Measurements from ENCODE around the gene AFAP1.

AFAP1 gene

DNA sequence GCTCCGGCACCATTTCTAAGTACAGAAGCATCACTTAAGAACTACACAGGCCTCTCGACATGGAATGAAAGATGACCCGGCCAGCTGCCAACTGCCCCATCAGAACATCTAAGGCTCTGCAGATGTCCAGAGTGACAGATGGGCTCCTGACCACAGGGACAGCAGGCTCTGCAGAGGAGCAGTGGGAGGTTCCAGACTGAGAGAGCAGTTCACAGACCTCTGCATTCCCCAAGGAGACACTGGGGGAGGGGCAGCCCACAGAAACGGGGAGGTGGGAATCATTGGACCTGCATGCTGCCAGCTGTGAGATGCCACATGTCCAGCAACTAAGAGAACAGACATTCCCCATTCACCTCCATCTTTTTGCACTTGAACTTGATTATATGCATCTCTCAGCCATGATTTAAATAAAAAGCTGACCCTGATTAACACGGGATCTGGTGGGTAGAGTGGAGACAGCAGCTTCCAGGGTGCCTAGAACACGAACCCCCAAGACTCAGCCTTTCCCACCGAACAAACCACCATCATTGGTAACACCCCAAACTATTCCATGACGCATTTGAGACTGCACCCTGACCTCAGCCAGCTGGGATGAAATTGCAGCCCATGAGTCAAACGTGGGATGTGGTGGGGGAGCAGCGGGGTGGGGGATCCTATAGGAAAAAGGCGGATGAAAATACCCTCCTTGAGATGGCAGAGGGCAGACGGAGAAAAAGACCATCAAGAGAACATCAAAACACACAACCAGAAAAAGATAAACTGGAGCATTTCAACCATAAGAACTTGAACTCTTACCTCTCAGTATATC lies 47.2 kb downstream of the AFAP1 start:
- DNase-seq, result peak; percentile 97 to 99

DNA sequence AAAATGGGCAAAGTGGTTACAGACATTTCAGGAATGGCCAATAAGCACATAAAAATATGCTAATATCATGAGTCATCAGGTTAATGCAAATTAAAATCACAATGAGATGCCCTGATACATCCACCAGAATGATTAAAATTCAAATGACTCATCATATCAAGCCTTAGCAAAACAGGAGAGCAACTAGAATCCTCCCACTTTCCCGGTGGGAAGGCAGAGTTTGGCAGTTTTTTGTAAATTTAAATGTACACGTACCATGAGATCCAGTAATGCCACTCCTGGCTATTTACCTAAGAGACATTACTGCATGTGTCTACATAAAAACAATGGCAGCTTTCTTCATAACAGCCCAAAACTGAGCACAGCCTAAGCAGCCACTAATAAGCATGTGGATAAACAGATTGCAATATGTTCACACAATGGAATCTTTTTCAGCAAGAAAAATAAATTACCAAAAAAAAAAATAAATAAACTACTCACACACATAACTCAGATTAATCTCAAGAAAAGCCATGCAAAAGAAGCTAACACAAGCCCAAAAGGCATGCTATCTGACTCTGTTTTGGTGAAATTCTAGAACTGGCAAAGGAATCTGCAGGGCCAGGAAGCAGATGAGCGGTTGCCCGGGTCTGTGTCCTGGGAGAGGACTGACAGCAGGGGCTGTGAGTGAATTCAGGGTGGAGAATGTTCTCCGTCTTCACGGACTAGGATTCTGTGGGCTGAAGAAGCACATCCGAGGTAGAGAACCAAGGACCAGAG lies 48.8 kb downstream of the AFAP1 start:
- DNase-seq, result peak; percentile 55 to 71

- DNase-seq, result no peak
Measured at GRCh38 chr4:7887436-7887835, 52.2 kb downstream of the AFAP1 start.

GRCh38 chr4:7886007-7886973 lies 53.4 kb downstream of the AFAP1 start:
- no peak for DNase-seq

- no peak for DNase-seq
Measured at GRCh38 chr4:7885216-7886006, 54.2 kb downstream of the AFAP1 start.

GRCh38 chr4:7880683-7881082 lies 59.0 kb downstream of the AFAP1 start:
- no peak for DNase-seq

- no peak for DNase-seq
Measured at GRCh38 chr4:7879127-7879526, 60.5 kb downstream of the AFAP1 start.

GRCh38 chr4:7878323-7878722 lies 61.3 kb downstream of the AFAP1 start:
- DNase-seq, result peak in 1 of 2 experiments; percentile 66

DNA sequence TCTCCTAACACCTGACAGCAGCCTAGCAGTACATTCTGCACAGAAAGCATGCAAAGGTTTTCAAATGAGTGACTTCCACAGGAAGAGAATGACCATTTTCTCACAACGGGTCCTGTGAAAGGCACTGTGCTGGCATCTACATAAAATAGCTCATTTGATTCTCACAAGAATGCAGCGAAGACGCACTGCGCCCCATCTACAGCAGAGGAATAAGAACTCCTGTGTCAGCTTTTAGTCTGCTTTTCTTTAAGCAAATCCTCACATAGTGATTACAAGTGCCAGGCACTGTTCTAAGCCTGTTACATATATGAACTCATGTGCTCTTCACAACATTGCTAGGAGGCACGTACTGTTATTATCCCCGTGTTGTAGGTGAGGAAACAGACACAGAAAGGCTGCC lies 62.5 kb downstream of the AFAP1 start:
- no peak for DNase-seq

- peak; percentile 85 to 92 for DNase-seq
Measured at GRCh38 chr4:7876201-7876875, 63.3 kb downstream of the AFAP1 start.

DNA sequence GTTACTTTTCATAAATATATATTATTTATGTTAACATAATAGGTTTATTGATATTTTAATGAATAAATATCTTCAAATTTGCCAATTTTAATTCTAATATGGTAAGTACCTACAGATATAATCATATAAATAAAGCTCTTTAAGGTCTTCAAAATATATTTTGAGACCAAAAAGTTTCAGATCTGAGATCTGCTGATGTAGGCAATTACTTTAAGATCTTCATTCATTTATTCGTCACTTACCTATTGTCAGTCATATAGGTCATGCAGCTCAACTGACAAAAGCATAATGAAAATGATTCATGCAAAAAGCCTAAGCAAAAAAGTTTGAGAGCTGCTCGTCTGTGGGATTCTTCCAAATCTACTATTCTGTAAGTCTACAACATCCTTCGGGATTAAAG lies 64.8 kb downstream of the AFAP1 start:
- DNase-seq, result no peak

GRCh38 chr4:7873881-7874280 lies 65.8 kb downstream of the AFAP1 start:
- DNase-seq, result no peak

DNA sequence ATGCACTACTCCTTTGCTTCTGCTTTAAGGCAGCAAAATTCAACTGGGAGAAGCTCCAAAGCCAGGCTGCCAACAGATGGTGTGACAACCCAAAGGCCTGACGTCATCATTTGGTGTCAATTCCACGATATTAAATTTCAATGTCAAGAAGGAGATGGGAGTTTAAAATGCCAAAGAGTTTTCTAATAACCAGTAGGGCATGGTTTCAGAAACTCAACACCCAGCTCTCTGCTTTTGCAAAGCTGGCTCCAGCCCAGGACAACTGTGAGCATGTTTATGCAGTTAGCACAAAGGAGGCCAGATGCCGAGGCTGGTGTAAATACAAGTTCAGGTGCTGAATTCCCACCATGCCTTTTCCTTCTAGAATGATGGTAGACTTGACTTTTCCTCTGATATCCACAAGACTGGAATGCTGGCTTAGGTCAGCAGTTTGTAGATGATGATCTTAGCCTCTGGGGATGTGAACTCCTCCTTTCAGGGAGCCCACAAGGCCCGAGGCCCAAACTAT lies 67.3 kb downstream of the AFAP1 start:
- peak; percentile 92 to 99 for DNase-seq

GRCh38 chr4:7871356-7871755 lies 68.3 kb downstream of the AFAP1 start:
- peak in 1 of 2 experiments; percentile 47 for DNase-seq

DNA sequence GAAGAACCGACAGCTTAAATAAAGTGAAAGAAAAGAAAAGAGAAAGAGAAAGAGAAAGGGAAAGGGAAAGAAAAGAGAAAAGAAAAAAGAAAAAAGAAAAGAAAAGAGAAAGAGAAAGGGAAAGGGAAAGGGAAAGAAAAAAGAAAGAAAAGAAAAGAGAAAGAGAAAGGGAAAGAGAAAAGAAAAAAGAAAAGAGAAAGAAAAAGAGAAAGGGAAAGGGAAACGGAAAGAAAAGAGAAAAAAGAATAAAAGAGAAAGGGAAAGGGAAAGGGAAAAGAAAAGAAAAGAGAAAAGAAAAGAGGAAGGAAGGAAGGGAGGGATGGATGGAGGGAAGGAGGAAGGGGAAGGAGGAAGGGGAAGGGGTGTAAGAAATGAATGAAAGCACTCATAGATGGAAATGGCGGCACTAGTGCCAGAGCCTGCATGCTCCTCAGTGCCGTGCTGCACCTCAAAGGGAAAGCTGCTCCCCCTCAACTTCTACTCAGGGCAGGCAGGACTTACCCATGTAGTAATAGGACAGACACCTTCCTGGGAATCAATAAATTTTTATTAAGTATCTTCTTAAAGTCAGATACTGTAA lies 70.7 kb downstream of the AFAP1 start:
- no peak for DNase-seq

DNA sequence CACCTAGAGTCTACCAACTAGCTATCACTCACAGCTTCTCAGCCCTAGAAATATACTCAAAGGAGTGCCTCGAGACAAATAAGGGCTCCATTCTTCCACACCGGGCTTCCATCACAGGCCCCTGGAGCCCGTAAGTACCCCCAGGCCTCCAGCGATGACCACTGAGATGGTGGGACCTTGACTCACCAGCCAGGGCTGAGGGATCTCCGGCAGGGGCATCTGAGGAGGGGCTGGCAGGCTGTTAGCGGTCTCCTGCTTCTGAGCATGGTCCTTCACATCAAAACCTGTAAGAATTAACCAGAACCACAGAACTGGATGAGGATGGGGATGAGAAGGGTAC lies 71.3 kb downstream of the AFAP1 start:
- DNase-seq, result no peak

GRCh38 chr4:7867701-7868435 lies 71.8 kb downstream of the AFAP1 start:
- no peak for DNase-seq

- peak; percentile 63 to 81 for DNase-seq
Measured at GRCh38 chr4:7867191-7867590, 72.5 kb downstream of the AFAP1 start.

DNA sequence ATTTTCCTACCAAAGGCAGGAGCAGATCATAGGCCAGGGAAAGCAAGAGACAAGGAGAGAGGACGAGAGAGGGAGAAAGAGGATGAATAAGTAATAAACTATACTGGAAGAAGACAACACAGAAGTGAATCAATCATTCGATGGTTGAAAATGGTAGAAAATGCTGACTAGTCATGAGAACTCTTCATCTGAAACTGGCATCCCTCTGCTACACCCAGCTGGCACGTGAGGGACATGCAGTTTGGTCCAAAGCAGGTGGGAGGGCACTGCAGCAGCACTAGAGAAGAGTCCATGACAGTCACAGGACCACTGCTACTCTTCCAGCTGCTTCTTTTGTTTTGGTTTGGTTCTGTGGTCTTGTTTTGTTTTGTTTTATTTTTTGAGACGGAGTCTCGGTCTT lies 74.1 kb downstream of the AFAP1 start:
- DNase-seq, result no peak

DNA sequence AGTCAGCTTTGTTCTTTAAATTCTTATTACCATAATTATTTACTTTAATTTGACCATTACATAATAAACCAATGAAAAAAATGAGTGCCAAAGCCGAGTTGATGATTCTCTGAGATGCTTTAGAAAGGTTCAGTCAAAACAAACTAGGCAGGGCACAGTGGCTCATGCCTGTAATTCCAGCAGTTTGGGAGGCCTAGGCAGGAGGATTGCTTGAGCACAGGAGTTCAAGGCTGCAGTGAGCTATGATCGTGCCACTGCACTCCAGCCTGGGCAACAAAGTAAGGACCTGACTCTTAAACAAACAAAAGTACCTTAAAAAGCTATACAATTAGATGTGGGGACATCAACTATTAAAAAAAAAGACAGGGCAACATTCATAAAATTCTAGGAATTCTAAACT lies 75.0 kb downstream of the AFAP1 start:
- no peak for DNase-seq
